Thyroid gland (tissue), 4 donors: ENCODE data around the gene POLR2M. TPM values are rescaled to one million over a fixed set of nuclear protein-coding genes. Genes with fewer than 3 reads are reported as not detected.

Source experiments
- DNase-seq, 2 donors: peaks; one replicate each; pipeline ENCODE4 v3.0.0-alpha.2; 2019
- H3K27ac ChIP-seq, 3 donors: fragments of 200-600 bp; sonication (generic); 1 replicate in 2 of 3; 2 replicates in 1 of 3; pipeline ENCODE4 v1.5.1; 2016 to 2019; ENCODE audit warnings: mild to moderate bottlenecking in 1 of 3, moderate library complexity in 1 of 3
- H3K27me3 ChIP-seq: fragments of 200-600 bp; sonication (generic); one replicate; pipeline ENCODE4 v1.5.1; 2019
- H3K36me3 ChIP-seq, 2 donors: fragments of 200-600 bp; sonication (generic); one replicate each; pipeline ENCODE4 v1.5.1; 2016 to 2019
- H3K4me1 ChIP-seq, 2 donors: fragments of 200-600 bp; sonication (generic); one replicate each; pipeline ENCODE4 v1.5.1; 2017 to 2019
- H3K4me3 ChIP-seq, 3 donors: fragments of 200-600 bp; sonication (generic); replicated peaks in 1 of 3; 1 replicate in 2 of 3; 2 replicates in 1 of 3; pipeline ENCODE4 v1.5.1; 2016; ENCODE audit warnings: mild to moderate bottlenecking in 1 of 3
- H3K9me3 ChIP-seq: fragments of 200-600 bp; sonication (generic); one replicate; pipeline ENCODE4 v1.5.1; 2017
- CTCF ChIP-seq, 6 experiments: fragments of 200-600 bp in 3 of 6; fragments of 450-650 bp in 3 of 6; sonication (generic) in 3 of 6; IDR thresholded peaks; one replicate each; pipeline ENCODE4 v1.5.1; 2016 to 2019; ENCODE audit warnings: antibody characterized with exemption in 6 of 6, mild to moderate bottlenecking in 2 of 6, inconsistent platforms in 1 of 6, moderate library complexity in 1 of 6
- POLR2A ChIP-seq, 2 donors: fragments of 450-650 bp; IDR thresholded peaks; one replicate each; pipeline ENCODE4 v1.6.1; 2017; ENCODE audit warnings: antibody characterized with exemption in 2 of 2, mild to moderate bottlenecking in 2 of 2, moderate library complexity in 1 of 2
- WGBS, 2 donors: methylation state at CpG; one replicate each; pipeline ENCODE4 v1.1.5; 2017; 5-methylcytosine and 5-hydroxymethylcytosine counted together
- intact Hi-C: fragments of 100-400 bp; cut with DNase I; formaldehyde crosslinking; loops from one replicate; pipeline ENCODE4 v1.15.1; 2023
- total RNA-seq, 4 donors: library from RNA; depleted of rRNA; stranded (reverse); fragments of >200 nt; gene quantifications; one replicate each; pipeline ENCODE4 v1.2.3, GENCODE V29; 2016

POLR2M gene
- total RNA-seq, 4 donors from 2014 or later = 63.2 to 269 (median 70.6) TPM

- Histone ChIP-seq H3K36me3 (no peaks in the 10 kb centered on the region), H3K4me3 (no peak overlapping the region), H3K27ac (no peak overlapping the region), H3K9me3 (no peaks in the 10 kb centered on the region), H3K27me3 (no peaks in the 10 kb centered on the region), H3K4me1 (peaks cover 0 to 4% of the 10 kb centered on the region in 2 donors)
- 80 to 83% methylated on average over 2 of the region's 2 CpGs for WGBS, 2 donors
- DNase-seq = no peak
- TF ChIP-seq CTCF (IDR thresholded peaks at IDR 0.05) = no peak
- no peak for TF ChIP-seq POLR2A (IDR thresholded peaks at IDR 0.05)
- intact Hi-C loops = loop anchor here (10.0 kb wide), 2 partner anchors 120 to 340 kb away; no protein-coding TSS in a partner anchor
Observed at GRCh38 chr15:57734860-57735259, 28.3 kb downstream of the POLR2M start.

- Histone ChIP-seq H3K4me1 (peaks cover 0 to 4% of the 10 kb centered on the region in 2 donors), H3K4me3 (no peak overlapping the region), H3K9me3 (no peaks in the 10 kb centered on the region), H3K27ac (no peak overlapping the region), H3K27me3 (no peaks in the 10 kb centered on the region), H3K36me3 (no peaks in the 10 kb centered on the region)
- no peak for DNase-seq
- 79 to 93% methylated on average over 8 of the region's 8 CpGs for WGBS, 2 donors
- TF ChIP-seq POLR2A (IDR thresholded peaks at IDR 0.05) (no peak), CTCF (IDR thresholded peaks at IDR 0.05) (no peak)
- intact Hi-C loops = loop anchor here (10.0 kb wide), 2 partner anchors 119 to 339 kb away; no protein-coding TSS in a partner anchor
Observed at GRCh38 chr15:57735431-57735830, 28.9 kb downstream of the POLR2M start.

- Histone ChIP-seq H3K27ac (no peak overlapping the region), H3K9me3 (no peaks in the 10 kb centered on the region), H3K4me3 (no peak overlapping the region), H3K36me3 (no peaks in the 10 kb centered on the region), H3K27me3 (no peaks in the 10 kb centered on the region), H3K4me1 (peaks cover 0 to 4% of the 10 kb centered on the region in 2 donors)
- no peak for DNase-seq
- TF ChIP-seq CTCF (IDR thresholded peaks at IDR 0.05) (no peak), POLR2A (IDR thresholded peaks at IDR 0.05) (no peak)
- 88 to 89% methylated on average over 4 of the region's 4 CpGs for WGBS, 2 donors
- intact Hi-C loops = loop anchor here (10.0 kb wide), 2 partner anchors 119 to 339 kb away; no protein-coding TSS in a partner anchor
Observed at GRCh38 chr15:57735891-57736290, 29.4 kb downstream of the POLR2M start.

GRCh38 chr15:57736591-57736990 is 30.1 kb downstream of the POLR2M start:
- no peak for TF ChIP-seq POLR2A (IDR thresholded peaks at IDR 0.05)
- 93 to 97% methylated on average over 2 of the region's 2 CpGs for WGBS, 2 donors
- Histone ChIP-seq H3K4me3 (no peak overlapping the region), H3K4me1 (peaks cover 0 to 4% of the 10 kb centered on the region in 2 donors), H3K9me3 (no peaks in the 10 kb centered on the region), H3K27ac (no peak overlapping the region), H3K36me3 (no peaks in the 10 kb centered on the region), H3K27me3 (no peaks in the 10 kb centered on the region)
- intact Hi-C loops = loop anchor here (10.0 kb wide), 2 partner anchors 118 to 338 kb away; no protein-coding TSS in a partner anchor
- DNase-seq = no peak

- H3K27ac ChIP-seq = no peak overlapping the region
- H3K9me3 ChIP-seq = no peaks in the 10 kb centered on the region
- H3K36me3 ChIP-seq = no peaks in the 10 kb centered on the region
- intact Hi-C loops = loop anchor here (10.0 kb wide), 2 partner anchors 116 to 336 kb away; no protein-coding TSS in a partner anchor
- H3K27me3 ChIP-seq = no peaks in the 10 kb centered on the region
- 70 to 87% methylated on average over 1 of the region's 1 CpG for WGBS, 2 donors
- H3K4me1 ChIP-seq = no peaks in the 10 kb centered on the region
- no peak overlapping the region for H3K4me3 ChIP-seq
- DNase-seq = no peak
- TF ChIP-seq POLR2A (IDR thresholded peaks at IDR 0.05) = no peak
- TF ChIP-seq CTCF (IDR thresholded peaks at IDR 0.05) = no peak
Observed at GRCh38 chr15:57738734-57739237, 32.3 kb downstream of the POLR2M start.
